Mucosa of descending colon (tissue), 3 donors: Measurements from ENCODE around the gene SIGLEC12. TPM values are rescaled to one million over a fixed set of nuclear protein-coding genes. Genes with fewer than 3 reads are reported as not detected.
A peak's percentile ranks its signal among the peaks of the same experiment; 100 is the strongest.

Experiments used
- ATAC-seq: fragments of 200-7000 bp; cut with Tn5 transposase; one replicate; pipeline ENCODE4 v1.9.1; 2020; ENCODE audit warnings: mild to moderate bottlenecking, moderate library complexity
- DNase-seq, 3 donors: peaks; one replicate each; pipeline ENCODE4 v3.0.0-alpha.2; 2020
- H3K36me3 ChIP-seq: fragments of 200-600 bp; one replicate; pipeline ENCODE4 v1.8.0; 2021; ENCODE audit warnings: low read depth, mild to moderate bottlenecking
- H3K4me1 ChIP-seq: fragments of 200-600 bp; one replicate; pipeline ENCODE4 v1.8.0; 2021; ENCODE audit warnings: low read depth, mild to moderate bottlenecking
- H3K4me3 ChIP-seq: fragments of 200-600 bp; one replicate; pipeline ENCODE4 v1.8.0; 2021; ENCODE audit warnings: mild to moderate bottlenecking
- H3K9me3 ChIP-seq: fragments of 200-600 bp; one replicate; pipeline ENCODE4 v1.8.0; 2021; ENCODE audit warnings: mild to moderate bottlenecking
- intact Hi-C, 2 donors: fragments of 100-400 bp; cut with DNase I in 1 of 2; cut with micrococcal nuclease in 1 of 2; formaldehyde crosslinking; loops; one replicate each; pipeline versions ENCODE4 v1.11.0 to v1.11.1; 2022; cut with DNase I, micrococcal nuclease
- long read RNA-seq, 2 donors: library from polyadenylated mRNA; unstranded; transcript quantifications; one replicate each; pipeline ENCODE4 v2.0.0, GENCODE V29; 2019 to 2021
- total RNA-seq, 3 donors: library from RNA; stranded (reverse); fragmentation: NEBNext Ultra II Directional in 2 of 3; extraction: Animal tissue kit (Norgen Biotek cat#: 25700) in 2 of 3; gene quantifications; one replicate each; pipeline versions ENCODE4 v1.2.1 to v1.2.4, GENCODE V29; 2021 to 2023
- TF ChIP-seq, protein P1 (sequence below): fragments of 200-600 bp; IDR thresholded peaks from one replicate; pipeline ENCODE4 v1.8.0; 2022; ENCODE audit warnings: antibody characterized with exemption, mild to moderate bottlenecking
- donor health status: DM: no; HTN: no; CAD: no; lungs with moderate emphysema.
- donor health status: DM: no; HTN: no; CAD: no.
- donor health status: DM: no; HTN: yes; CAD: no.

Gene SIGLEC12
- total RNA-seq: 1 to 10 TPM in 1 of 3 donors, under 1 TPM in 1, not detected in 1; 0.22 to 1.5 TPM
- long read RNA-seq, donor 1: 0 reads
- long read RNA-seq, donor 2: 0 reads

DNA sequence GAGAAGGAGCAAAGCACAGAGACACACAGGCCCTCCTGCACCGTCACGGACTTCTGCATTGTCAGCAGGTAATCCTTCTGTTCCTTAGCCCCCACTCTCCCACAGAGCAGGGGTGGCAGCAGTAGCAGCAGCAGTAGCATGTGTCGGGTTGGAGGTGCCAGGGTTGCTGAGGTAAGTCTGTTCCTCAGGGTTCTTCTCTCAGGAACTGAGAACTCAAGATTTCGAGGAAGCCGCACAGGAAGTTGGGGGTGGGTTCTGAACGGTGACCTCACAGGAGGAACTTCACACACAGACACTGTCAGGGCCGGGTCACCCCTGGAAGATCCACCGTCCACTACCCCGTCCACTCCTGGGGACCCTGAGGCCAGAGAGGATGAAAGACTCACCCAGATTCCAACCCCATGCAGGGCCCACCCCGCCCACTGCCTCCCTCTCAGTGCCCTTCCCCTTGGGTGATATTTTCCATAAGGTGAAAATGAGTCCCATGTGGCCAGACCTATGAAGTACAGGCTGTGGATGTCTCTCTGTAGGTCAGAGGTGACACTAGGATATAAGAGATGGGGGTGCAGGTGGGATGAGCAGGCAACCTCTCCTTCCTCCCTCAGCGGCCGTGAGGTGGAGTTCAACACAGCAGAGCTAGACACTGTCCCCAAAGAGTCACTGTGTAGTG lies at the start of gene SIGLEC12:
Gene SIGLEC12 (minus strand): TSS at position 207 of the 670 bp plus-strand sequence. CDS start 67 bp downstream, at position 140.
- Histone ChIP-seq H3K36me3 (no peaks in the 10 kb centered on the region), H3K4me1 (no peaks in the 10 kb centered on the region), H3K4me3 (no peak within 1 kb of the TSS), H3K9me3 (no peaks in the 10 kb centered on the region)
- ATAC-seq (peak; percentile 53), DNase-seq (peak in 1 of 3 donors; percentile 24)
- TF ChIP-seq, protein P1, sequence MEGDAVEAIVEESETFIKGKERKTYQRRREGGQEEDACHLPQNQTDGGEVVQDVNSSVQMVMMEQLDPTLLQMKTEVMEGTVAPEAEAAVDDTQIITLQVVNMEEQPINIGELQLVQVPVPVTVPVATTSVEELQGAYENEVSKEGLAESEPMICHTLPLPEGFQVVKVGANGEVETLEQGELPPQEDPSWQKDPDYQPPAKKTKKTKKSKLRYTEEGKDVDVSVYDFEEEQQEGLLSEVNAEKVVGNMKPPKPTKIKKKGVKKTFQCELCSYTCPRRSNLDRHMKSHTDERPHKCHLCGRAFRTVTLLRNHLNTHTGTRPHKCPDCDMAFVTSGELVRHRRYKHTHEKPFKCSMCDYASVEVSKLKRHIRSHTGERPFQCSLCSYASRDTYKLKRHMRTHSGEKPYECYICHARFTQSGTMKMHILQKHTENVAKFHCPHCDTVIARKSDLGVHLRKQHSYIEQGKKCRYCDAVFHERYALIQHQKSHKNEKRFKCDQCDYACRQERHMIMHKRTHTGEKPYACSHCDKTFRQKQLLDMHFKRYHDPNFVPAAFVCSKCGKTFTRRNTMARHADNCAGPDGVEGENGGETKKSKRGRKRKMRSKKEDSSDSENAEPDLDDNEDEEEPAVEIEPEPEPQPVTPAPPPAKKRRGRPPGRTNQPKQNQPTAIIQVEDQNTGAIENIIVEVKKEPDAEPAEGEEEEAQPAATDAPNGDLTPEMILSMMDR: no peak
- intact Hi-C loops: no loop called here

DNA sequence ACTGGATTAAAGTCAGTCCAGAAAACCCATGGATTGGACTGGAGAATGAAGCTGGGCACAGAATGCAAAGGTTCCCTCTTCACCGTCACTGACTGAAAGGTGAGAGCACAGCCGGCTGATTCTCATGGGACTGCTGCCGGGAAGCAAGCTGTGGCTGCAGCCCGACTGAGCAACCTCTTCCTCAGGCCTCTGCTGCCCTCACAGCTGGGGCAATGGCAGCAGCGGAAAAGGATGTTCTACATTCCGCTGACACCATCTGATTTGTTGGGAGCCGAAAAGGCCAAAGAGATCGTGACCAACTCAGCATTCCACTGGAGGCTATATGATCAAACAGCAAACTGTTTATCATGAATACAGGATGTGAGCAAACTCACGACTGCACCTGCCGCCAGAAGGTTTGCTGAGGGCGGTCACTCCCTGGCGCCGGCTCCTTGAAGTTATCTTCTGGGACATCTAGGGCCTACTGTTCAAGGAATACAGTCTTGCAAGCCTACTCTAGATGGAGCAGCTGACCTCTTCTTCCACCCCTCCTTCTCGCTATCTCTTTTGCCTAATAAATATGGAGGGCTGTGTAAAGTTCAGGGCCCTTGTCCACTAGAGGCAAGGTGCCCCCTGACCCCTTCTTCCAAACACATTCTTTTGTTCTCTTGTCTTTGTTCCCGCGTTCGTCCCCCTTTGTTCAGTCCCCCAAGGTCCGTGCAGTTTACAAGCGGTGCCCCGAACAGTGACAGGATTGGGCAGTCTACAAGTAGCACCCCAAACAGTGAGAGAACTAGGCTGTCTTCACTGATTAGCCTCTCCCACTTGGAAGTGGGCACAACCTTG lies 49.5 kb upstream of the SIGLEC12 start:
- H3K4me3 ChIP-seq: no peak overlapping the region
- TF ChIP-seq, protein P1: no peak
- H3K9me3 ChIP-seq: no peaks in the 10 kb centered on the region
- no peaks in the 10 kb centered on the region for H3K4me1 ChIP-seq
- ATAC-seq: no peak
- no peak for DNase-seq
- H3K36me3 ChIP-seq: no peaks in the 10 kb centered on the region
- intact Hi-C loops: no loop called here

DNA sequence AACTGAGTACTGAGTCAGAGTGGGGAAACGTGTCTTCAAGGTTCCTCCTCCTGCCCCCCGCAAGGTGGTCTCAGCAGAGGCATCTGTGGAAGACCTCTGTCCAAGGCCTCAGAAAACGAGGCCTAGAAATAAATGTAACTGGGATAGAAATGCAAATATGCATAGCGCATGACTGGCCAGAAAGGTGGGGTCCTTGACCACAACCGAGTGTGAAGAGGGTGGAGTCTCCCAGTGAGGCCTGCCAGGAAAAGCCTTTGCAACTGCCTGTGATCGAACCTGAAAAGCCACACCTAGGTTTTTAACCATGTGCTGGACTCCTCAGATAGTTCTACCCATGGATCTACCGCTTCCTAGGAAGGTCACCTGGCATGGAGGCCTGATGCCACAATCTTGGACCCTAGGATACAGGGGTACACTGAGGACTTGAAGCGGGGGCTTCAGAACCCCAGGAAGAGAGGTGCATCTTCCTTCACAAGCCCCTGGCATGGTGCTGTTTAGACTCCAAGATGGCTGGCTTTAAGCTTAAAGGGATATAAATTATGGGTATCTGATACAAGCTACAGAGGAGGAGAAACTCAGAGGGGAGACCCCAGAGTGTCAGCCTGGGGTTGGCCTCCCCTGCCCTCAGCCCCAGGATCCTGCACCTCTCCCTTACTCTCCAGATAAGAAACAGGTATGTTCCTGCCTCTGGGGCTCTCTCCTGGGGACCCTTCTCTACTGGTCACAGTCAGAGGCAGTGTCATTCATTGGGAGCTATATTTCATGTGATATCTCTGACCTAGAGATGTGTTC lies 48.1 kb upstream of the SIGLEC12 start:
- Histone ChIP-seq H3K4me1 (no peaks in the 10 kb centered on the region), H3K9me3 (no peaks in the 10 kb centered on the region), H3K4me3 (no peak overlapping the region), H3K36me3 (no peaks in the 10 kb centered on the region)
- intact Hi-C loops: no loop called here
- TF ChIP-seq, protein P1: no peak
- no peak for DNase-seq
- ATAC-seq: no peak

DNA sequence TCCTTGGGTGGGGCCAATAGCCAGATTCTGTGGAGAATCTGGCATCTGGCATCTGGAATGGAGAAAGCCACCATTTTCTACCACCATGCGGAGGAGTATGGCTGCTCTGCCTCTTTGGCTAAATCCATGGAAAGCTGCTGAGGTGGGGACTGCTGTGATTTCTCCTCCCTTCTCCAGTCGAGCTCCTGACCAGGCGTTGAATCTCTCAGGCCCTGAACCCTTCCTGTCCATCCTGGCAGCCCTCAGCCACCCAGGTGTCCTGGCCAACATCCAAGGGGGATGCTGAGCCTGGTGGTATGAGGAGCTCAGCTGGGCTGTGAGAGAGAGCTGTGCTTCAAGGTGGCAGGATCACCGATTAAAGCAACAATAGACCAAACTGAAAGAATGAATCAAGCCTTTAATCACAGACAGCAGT lies 47.3 kb upstream of the SIGLEC12 start:
- no peak for DNase-seq
- Histone ChIP-seq H3K9me3 (no peaks in the 10 kb centered on the region), H3K36me3 (no peaks in the 10 kb centered on the region), H3K4me3 (no peak overlapping the region), H3K4me1 (no peaks in the 10 kb centered on the region)
- ATAC-seq: no peak
- intact Hi-C loops: no loop called here
- TF ChIP-seq, protein P1: no peak

DNA sequence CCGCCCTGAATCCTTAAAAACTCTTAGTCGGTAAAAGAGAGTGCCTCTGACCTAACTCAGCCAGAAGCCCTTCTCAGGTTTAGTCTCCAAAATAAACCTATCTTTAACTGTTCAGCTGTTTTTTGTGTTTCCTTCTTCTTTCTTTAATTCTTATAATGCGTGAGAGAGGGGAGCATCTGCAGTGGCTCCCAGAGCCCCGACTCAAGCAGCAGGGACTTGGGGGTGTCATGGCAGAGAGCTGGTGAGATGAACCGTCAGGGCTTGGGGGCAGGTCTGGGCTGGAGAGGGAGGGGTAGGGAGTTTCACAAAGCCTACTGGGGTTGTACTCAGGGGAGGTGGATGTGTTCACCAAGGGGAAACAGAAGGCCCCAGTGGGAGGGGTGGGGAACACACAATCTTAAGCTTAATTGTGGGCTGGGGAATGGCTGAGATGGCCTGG lies 46.6 kb upstream of the SIGLEC12 start:
- DNase-seq (no peak), ATAC-seq (no peak)
- no peaks in the 10 kb centered on the region for H3K36me3 ChIP-seq
- H3K4me1 ChIP-seq: no peaks in the 10 kb centered on the region
- H3K9me3 ChIP-seq: no peaks in the 10 kb centered on the region
- intact Hi-C loops: no loop called here
- H3K4me3 ChIP-seq: no peak overlapping the region
- TF ChIP-seq, protein P1: no peak
